GM21515 (cell line): ENCODE data around the gene ANXA5.
A peak's percentile ranks its signal among the peaks of the same experiment; 100 is the strongest.
"Not testable (repeated sequence)": the region's sequence is repeated elsewhere in the genome, so short reads cannot be mapped to it uniquely, and the experiment has no call there.

Experiments used
- ATAC-seq: cut with Tn5 transposase; IDR thresholded peaks from one replicate; pipeline ENCODE4 v1.9.1; 2021; ENCODE audit not compliant: unreplicated experiment

The ANXA5 gene

GRCh38 chr4:121679951-121680350 lies 16.8 kb downstream of the ANXA5 start:
- ATAC-seq, result no peak

- ATAC-seq, result no peak
These were observed 17.5 kb downstream of the ANXA5 start for GRCh38 chr4:121679267-121679666.

- no peak for ATAC-seq
These were observed 19.3 kb downstream of the ANXA5 start for GRCh38 chr4:121677524-121677923.

GRCh38 chr4:121676345-121677075 lies 20.3 kb downstream of the ANXA5 start:
- ATAC-seq, result no peak

GRCh38 chr4:121675715-121676114 lies 21.1 kb downstream of the ANXA5 start:
- no peak for ATAC-seq

- ATAC-seq, result no peak
These were observed 22.1 kb downstream of the ANXA5 start for GRCh38 chr4:121674696-121675095.

GRCh38 chr4:121674191-121674590 lies 22.6 kb downstream of the ANXA5 start:
- no peak for ATAC-seq

GRCh38 chr4:121669163-121669550 lies 27.6 kb downstream of the ANXA5 start:
- ATAC-seq, result no peak

GRCh38 chr4:121668368-121669162 lies 28.2 kb downstream of the ANXA5 start:
- ATAC-seq, result no peak

GRCh38 chr4:121666091-121666679 lies 30.6 kb downstream of the ANXA5 start:
- no peak for ATAC-seq

- no peak for ATAC-seq
These were observed 31.4 kb downstream of the ANXA5 start for GRCh38 chr4:121665371-121665770.

- ATAC-seq, result no peak
These were observed 34.6 kb downstream of the ANXA5 start for GRCh38 chr4:121662225-121662624.

GRCh38 chr4:121660175-121660933 lies 36.4 kb downstream of the ANXA5 start:
- ATAC-seq, result not testable (repeated sequence)

- no peak for ATAC-seq
These were observed 38.7 kb downstream of the ANXA5 start for GRCh38 chr4:121658125-121658524.

GRCh38 chr4:121656269-121656641 lies 40.5 kb downstream of the ANXA5 start:
- ATAC-seq, result peak; percentile 41

GRCh38 chr4:121655320-121656268 lies 41.2 kb downstream of the ANXA5 start:
- peak; percentile 15 for ATAC-seq

- ATAC-seq, result peak; percentile 80
These were observed 42.0 kb downstream of the ANXA5 start for GRCh38 chr4:121654738-121655137.

GRCh38 chr4:121653986-121654385 lies 42.8 kb downstream of the ANXA5 start:
- ATAC-seq, result no peak

GRCh38 chr4:121653214-121653613 lies 43.6 kb downstream of the ANXA5 start:
- no peak for ATAC-seq

GRCh38 chr4:121651597-121651996 lies 45.2 kb downstream of the ANXA5 start:
- ATAC-seq, result peak; percentile 46
